AG10803 (cell line): ENCODE results near the gene SMARCAD1.

Source experiments
- DNase-seq: peaks from one replicate; pipeline ENCODE4 v3.0.0; 2010; ENCODE audit warnings: low read depth
- H3K4me3 ChIP-seq: 2 replicates; pipeline ENCODE4 v1.5.1; 2011; ENCODE audit warnings: mild to moderate bottlenecking, low read length, control low read depth
- TF ChIP-seq, protein P1 (sequence below): conservative IDR thresholded peaks from 2 replicates; pipeline ENCODE4 v1.5.1; 2011; ENCODE audit warnings: mild to moderate bottlenecking, low read length, control low read depth, inconsistent platforms

The SMARCAD1 gene

DNA sequence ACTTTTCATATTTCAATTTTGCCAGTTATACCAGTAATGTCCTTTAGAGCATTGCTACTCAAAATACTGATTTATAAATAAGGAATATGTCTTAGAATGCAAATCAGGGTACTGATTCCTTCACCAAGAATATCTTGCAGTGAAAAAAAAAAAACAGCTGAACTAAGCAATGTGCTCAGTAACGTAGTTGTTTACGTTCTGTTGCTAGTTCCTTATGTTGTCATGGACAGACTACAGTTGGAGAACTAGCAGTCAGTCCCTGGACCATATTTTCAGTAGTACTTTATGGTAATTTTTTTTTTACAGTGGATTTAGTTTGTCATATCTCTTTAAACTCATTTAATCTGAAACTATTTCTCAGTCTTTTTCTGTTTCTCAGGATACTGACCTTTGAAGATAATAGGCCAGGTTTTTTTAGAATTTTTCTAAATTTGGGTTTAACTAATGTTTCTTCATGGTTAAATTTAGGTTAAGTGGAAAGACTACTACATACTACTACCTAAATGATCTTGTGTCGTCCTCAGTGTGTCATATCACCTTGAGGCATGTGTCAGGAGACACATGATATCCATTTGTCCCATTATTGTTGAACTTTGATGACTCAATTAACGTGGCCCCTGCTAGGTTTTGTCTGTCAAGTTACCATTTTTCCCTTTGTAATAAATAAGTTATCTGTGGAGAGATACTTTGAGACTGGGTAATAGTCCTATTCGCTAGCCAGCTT, 21.0 kb downstream of the SMARCAD1 start:
- H3K4me3 ChIP-seq: no peak overlapping the region
- DNase-seq: no peak
- TF ChIP-seq, protein P1, sequence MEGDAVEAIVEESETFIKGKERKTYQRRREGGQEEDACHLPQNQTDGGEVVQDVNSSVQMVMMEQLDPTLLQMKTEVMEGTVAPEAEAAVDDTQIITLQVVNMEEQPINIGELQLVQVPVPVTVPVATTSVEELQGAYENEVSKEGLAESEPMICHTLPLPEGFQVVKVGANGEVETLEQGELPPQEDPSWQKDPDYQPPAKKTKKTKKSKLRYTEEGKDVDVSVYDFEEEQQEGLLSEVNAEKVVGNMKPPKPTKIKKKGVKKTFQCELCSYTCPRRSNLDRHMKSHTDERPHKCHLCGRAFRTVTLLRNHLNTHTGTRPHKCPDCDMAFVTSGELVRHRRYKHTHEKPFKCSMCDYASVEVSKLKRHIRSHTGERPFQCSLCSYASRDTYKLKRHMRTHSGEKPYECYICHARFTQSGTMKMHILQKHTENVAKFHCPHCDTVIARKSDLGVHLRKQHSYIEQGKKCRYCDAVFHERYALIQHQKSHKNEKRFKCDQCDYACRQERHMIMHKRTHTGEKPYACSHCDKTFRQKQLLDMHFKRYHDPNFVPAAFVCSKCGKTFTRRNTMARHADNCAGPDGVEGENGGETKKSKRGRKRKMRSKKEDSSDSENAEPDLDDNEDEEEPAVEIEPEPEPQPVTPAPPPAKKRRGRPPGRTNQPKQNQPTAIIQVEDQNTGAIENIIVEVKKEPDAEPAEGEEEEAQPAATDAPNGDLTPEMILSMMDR: no peak

DNA sequence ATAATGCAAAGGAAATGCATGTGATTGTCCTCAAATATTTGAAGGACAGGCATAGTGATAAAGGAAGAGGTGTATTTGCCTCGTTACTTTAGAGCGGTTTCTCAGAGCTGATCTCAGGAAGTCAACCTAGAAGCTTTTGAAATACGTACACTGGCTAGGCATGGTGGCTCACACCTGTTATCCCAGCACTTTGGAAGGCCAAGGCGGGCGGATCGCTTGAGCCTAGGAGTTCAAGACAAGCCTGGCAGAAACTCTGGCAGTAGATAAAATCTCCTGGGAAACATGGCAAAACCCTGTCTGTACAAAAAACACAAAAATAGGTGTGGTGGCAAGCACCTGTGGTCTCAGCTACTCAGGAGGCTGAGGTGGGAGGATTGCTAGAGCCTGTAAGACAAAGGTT, 24.9 kb downstream of the SMARCAD1 start:
- TF ChIP-seq, protein P1: no peak

DNA sequence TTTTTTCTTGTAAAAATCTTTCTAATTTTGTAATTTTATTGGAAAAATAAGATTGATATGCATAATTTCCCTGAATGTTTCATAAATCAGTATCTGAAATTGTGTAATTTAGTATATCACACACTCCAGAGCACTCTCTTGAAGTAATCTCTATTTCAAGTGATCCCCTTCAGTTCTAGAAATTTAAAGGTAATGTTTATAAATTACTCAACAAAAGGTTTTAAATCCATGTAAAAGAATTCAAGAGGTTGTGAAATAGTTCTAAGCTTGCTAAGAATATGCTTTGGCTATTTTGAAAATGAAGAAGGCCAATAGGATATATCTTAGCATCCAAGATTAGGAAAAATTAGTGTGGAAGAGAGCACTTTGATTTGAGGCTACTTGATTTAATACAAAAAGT, 28.2 kb downstream of the SMARCAD1 start:
- TF ChIP-seq, protein P1: no peak
- H3K4me3 ChIP-seq: no peak overlapping the region
- no peak for DNase-seq

More for the DNA sequence above, 24.9 kb downstream of the SMARCAD1 start:
- DNase-seq: no peak
- no peak overlapping the region for H3K4me3 ChIP-seq

DNA sequence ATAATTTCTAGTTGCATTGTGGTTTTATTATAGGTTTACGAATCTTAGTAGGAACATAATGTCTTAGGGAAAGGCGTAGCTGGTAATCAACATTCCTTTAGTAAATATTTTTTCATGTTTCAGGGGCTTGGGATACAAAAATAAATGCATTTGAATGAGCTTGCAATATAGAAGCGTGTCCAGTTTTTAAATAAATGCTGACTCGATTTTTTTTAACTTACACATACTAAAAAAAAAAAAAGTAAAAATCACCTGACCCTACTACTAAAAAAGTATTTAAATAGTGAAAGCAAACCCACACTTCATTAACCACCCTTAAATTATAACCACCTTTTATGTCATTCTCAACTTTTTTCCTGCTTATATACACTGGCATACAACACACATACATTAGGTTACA, 29.6 kb downstream of the SMARCAD1 start:
- no peak overlapping the region for H3K4me3 ChIP-seq
- TF ChIP-seq, protein P1: no peak
- no peak for DNase-seq

DNA sequence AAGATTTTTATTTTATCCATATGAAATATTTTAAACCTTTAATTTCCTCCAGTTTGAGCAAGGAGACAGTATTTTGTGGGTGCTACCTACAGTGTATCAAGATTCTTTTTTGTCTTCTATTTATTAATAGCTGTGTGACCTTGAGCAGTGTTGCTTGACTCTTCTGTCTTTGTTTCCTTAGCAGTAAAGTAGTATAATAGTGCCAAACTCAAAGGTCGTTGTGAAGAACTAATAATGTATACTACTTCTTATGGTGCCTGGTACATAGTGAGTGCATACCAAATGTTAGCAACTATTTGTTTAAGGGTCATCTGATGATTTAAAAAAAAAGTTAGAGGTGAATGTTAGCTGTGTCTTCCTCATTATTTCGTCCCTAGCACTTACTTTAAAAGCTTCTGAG, 30.5 kb downstream of the SMARCAD1 start:
- no peak overlapping the region for H3K4me3 ChIP-seq
- no peak for DNase-seq

DNA sequence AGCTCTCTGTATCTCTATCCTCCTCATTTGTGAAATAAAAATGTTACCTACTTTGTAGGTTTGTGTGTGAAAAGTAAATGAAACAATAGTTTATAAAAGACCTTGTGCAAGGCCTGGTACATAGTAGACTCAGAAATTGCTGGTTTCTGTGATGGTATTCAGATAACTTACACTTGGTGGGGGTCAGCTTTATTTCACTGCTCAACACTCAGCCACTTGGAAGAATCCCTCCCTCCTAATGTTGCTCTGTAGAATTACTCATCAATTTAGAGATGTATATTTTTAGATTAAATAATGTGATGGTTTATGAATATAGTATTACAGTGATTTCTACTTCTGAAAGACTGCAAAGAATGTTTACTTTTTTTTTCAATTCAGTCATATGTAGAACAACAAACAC, 32.7 kb downstream of the SMARCAD1 start:
- DNase-seq: no peak
- no peak overlapping the region for H3K4me3 ChIP-seq
- TF ChIP-seq, protein P1: no peak

More for the DNA sequence above, 30.5 kb downstream of the SMARCAD1 start:
- TF ChIP-seq, protein P1: no peak

DNA sequence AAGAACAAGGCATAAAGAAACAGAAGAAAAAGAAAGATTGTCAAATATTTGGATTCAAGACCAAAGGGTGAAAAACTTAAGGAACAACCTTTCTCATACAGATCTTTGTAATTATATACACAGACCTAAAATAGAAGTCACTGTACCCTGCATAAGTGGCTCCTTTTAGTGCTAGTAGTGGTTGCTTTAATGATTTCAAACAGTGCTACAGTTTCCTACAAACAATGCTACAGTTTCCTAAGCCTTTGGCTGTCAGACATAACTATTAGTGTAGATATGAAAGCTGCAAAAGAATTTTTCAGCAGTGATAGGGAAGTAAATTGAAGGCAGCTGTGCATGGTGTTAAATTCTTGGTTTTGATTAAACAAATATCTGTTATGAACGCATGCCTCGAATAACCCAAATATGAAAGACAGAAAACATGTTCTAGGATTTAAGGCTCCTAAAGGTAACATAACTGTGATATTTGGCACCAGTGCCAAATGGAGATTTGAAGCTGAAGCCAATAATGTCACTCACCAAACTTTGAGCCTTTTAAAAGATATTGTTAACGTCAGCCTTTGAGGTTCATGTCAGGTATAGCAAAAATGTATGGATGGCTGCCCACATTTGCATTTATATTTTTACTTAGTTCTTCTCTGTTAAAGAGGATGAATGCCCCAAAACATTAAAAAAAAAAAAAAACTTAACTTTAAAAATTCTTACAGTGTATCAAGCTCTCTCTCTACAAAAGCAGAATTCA, 36.6 kb downstream of the SMARCAD1 start:
- TF ChIP-seq, protein P1: no peak
- no peak for DNase-seq
- no peak overlapping the region for H3K4me3 ChIP-seq
